Measurements from ENCODE around the gene TPST1. TPM values are rescaled to one million over a fixed set of nuclear protein-coding genes. Genes with fewer than 3 reads are reported as not detected.

TPST1 gene
- total RNA-seq, 1 experiment from 2014 or later: 32.8 TPM

GRCh38 chr7:66181329-66181728, 23.8 kb upstream of the TPST1 start:
- intact Hi-C loops (cut with micrococcal nuclease; ENCODE audit: unreplicated experiment): no loop called here
- Histone ChIP-seq H3K4me3 (ENCODE audit: low read depth, low read length) (no peak overlapping the region), H3K4me1 (no peaks in the 10 kb centered on the region), H3K36me3 (ENCODE audit: control insufficient read depth, insufficient read depth, low read length) (no peaks in the 10 kb centered on the region; the same call in 1 of the 2 replicates), H3K9me3 (peaks cover 16% of the 10 kb centered on the region; the same call in 1 of the 2 replicates), H3K27me3 (replicated peaks; ENCODE audit: control insufficient read depth, insufficient read depth, low read length) (no peaks in the 10 kb centered on the region)
- Mint-ChIP-seq H3K4me1 (ENCODE audit: low read depth, unreplicated experiment) (peaks cover 7% of the 10 kb centered on the region), H3K4me3 (ENCODE audit: unreplicated experiment) (no peak overlapping the region), H3K36me3 (ENCODE audit: insufficient read depth, unreplicated experiment) (no peaks in the 10 kb centered on the region), H3K9me3 (ENCODE audit: unreplicated experiment) (no peaks in the 10 kb centered on the region), H3K27me3 (ENCODE audit: insufficient read depth, unreplicated experiment) (no peaks in the 10 kb centered on the region), H3K27ac (ENCODE audit: unreplicated experiment) (no peak overlapping the region)
- POLR2A ChIA-PET: no interaction called here
- no peak for TF ChIP-seq CTCF (IDR thresholded peaks at IDR 0.05; ENCODE audit: insufficient read depth in 1 of 2, low read depth in 1 of 2, low read length in 1 of 2, severe bottlenecking in 1 of 2, unreplicated experiment in 1 of 2)
- DNase-seq: no peak
- no TSS peak for BruUV-seq (replicated peaks)
- CTCF ChIA-PET: no interaction called here

GRCh38 chr7:66181845-66182244, 23.3 kb upstream of the TPST1 start:
- Histone ChIP-seq H3K36me3 (ENCODE audit: control insufficient read depth, insufficient read depth, low read length) (no peaks in the 10 kb centered on the region; the same call in 1 of the 2 replicates), H3K4me3 (ENCODE audit: low read depth, low read length) (no peak overlapping the region), H3K4me1 (no peaks in the 10 kb centered on the region), H3K9me3 (peaks cover 17% of the 10 kb centered on the region; the same call in 1 of the 2 replicates), H3K27me3 (replicated peaks; ENCODE audit: control insufficient read depth, insufficient read depth, low read length) (no peaks in the 10 kb centered on the region)
- H3K9me3 Mint-ChIP-seq (ENCODE audit: unreplicated experiment): no peaks in the 10 kb centered on the region
- H3K27ac Mint-ChIP-seq (ENCODE audit: unreplicated experiment): no peak overlapping the region
- no peak overlapping the region for H3K4me3 Mint-ChIP-seq (ENCODE audit: unreplicated experiment)
- POLR2A ChIA-PET: no interaction called here
- H3K4me1 Mint-ChIP-seq (ENCODE audit: low read depth, unreplicated experiment): peaks cover 7% of the 10 kb centered on the region
- DNase-seq: no peak
- intact Hi-C loops (cut with micrococcal nuclease; ENCODE audit: unreplicated experiment): no loop called here
- CTCF ChIA-PET: interaction anchor here (0.5 kb wide), 1 partner anchor 27 kb away, joined by 4 read pairs; no protein-coding TSS in a partner anchor
- H3K36me3 Mint-ChIP-seq (ENCODE audit: insufficient read depth, unreplicated experiment): no peaks in the 10 kb centered on the region
- no peak for TF ChIP-seq CTCF (IDR thresholded peaks at IDR 0.05; ENCODE audit: insufficient read depth in 1 of 2, low read depth in 1 of 2, low read length in 1 of 2, severe bottlenecking in 1 of 2, unreplicated experiment in 1 of 2)
- no peaks in the 10 kb centered on the region for H3K27me3 Mint-ChIP-seq (ENCODE audit: insufficient read depth, unreplicated experiment)
- no TSS peak for BruUV-seq (replicated peaks)

- no peak for DNase-seq
- Histone ChIP-seq H3K27me3 (replicated peaks; ENCODE audit: control insufficient read depth, insufficient read depth, low read length) (no peaks in the 10 kb centered on the region), H3K4me3 (ENCODE audit: low read depth, low read length) (no peak overlapping the region), H3K36me3 (ENCODE audit: control insufficient read depth, insufficient read depth, low read length) (no peaks in the 10 kb centered on the region; the same call in 1 of the 2 replicates), H3K9me3 (peaks cover 19% of the 10 kb centered on the region; the same call in 1 of the 2 replicates), H3K4me1 (no peaks in the 10 kb centered on the region)
- CTCF ChIA-PET: no interaction called here
- H3K27me3 Mint-ChIP-seq (ENCODE audit: insufficient read depth, unreplicated experiment): no peaks in the 10 kb centered on the region
- H3K9me3 Mint-ChIP-seq (ENCODE audit: unreplicated experiment): no peaks in the 10 kb centered on the region
- no peak overlapping the region for H3K4me3 Mint-ChIP-seq (ENCODE audit: unreplicated experiment)
- POLR2A ChIA-PET: no interaction called here
- no peak overlapping the region for H3K27ac Mint-ChIP-seq (ENCODE audit: unreplicated experiment)
- TF ChIP-seq CTCF (IDR thresholded peaks at IDR 0.05; ENCODE audit: insufficient read depth in 1 of 2, low read depth in 1 of 2, low read length in 1 of 2, severe bottlenecking in 1 of 2, unreplicated experiment in 1 of 2): no peak
- intact Hi-C loops (cut with micrococcal nuclease; ENCODE audit: unreplicated experiment): no loop called here
- no TSS peak for BruUV-seq (replicated peaks)
- no peaks in the 10 kb centered on the region for H3K36me3 Mint-ChIP-seq (ENCODE audit: insufficient read depth, unreplicated experiment)
- peaks cover 7% of the 10 kb centered on the region for H3K4me1 Mint-ChIP-seq (ENCODE audit: low read depth, unreplicated experiment)
Observed at GRCh38 chr7:66182920-66183319, 22.2 kb upstream of the TPST1 start.
